Endothelial cell (in vitro differentiated cells): ENCODE results near the gene VPS41. TPM values are rescaled to one million over a fixed set of nuclear protein-coding genes. Genes with fewer than 3 reads are reported as not detected.

Experiments used
- DNase-seq: peaks from one replicate; pipeline ENCODE4 v3.0.0; 2021; ENCODE audit warnings: low spot score
- H3K27ac Mint-ChIP-seq: one replicate; pipeline ENCODE4 v1.8.0; 2021; ENCODE audit warnings: mixed read lengths, inconsistent platforms; ENCODE audit not compliant: unreplicated experiment
- H3K27me3 Mint-ChIP-seq: one replicate; pipeline ENCODE4 v1.8.0; 2021; ENCODE audit warnings: mild to moderate bottlenecking, moderate library complexity, mixed read lengths, inconsistent platforms; ENCODE audit not compliant: unreplicated experiment
- H3K36me3 Mint-ChIP-seq: one replicate; pipeline ENCODE4 v1.8.0; 2021; ENCODE audit warnings: mild to moderate bottlenecking, low read depth, mixed read lengths, inconsistent platforms; ENCODE audit not compliant: unreplicated experiment
- H3K4me1 Mint-ChIP-seq: one replicate; pipeline ENCODE4 v1.8.0; 2021; ENCODE audit warnings: mild to moderate bottlenecking, mixed read lengths, inconsistent platforms; ENCODE audit not compliant: unreplicated experiment
- H3K4me3 Mint-ChIP-seq: one replicate; pipeline ENCODE4 v1.8.0; 2021; ENCODE audit warnings: mild to moderate bottlenecking, mixed read lengths, inconsistent platforms; ENCODE audit not compliant: unreplicated experiment
- H3K9me3 Mint-ChIP-seq: one replicate; pipeline ENCODE4 v1.8.0; 2021; ENCODE audit warnings: mixed read lengths, inconsistent platforms; ENCODE audit not compliant: unreplicated experiment
- total RNA-seq: library from RNA; stranded (reverse); fragmentation: NEBNext Ultra II Directional; extraction: Animal tissue kit (Norgen Biotek cat#: 25700); gene quantifications from one replicate; pipeline ENCODE4 v1.2.1, GENCODE V29; 2021; ENCODE audit not compliant: unreplicated experiment
- TF ChIP-seq, protein P1 (sequence below): fragments of 200-600 bp; sonication (generic); IDR thresholded peaks from one replicate; pipeline ENCODE4 v1.5.0; 2021; ENCODE audit warnings: antibody characterized with exemption; ENCODE audit not compliant: unreplicated experiment

VPS41 gene
- total RNA-seq, 1 donor from 2014 or later = 104 TPM

DNA sequence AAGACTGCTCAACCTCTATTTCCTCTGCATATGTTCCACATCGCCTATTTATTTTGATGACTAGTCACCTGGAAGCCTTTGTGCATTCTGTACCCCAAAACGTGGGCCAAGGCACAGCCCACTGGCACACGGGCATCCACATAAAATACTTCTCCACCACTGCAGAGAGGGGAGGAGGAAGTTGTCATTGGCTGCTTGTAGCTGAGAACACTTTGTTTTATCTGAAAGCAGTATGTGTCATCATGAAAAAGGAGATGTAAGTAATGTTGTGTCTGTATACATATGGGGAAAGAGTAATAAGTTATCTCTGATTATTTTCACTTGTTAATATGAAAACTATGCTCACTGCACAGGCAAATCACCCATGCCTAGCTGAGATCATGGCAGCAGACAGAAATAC lies 229.6 kb downstream of the VPS41 start:
- H3K9me3 Mint-ChIP-seq = no peaks in the 10 kb centered on the region
- no peaks in the 10 kb centered on the region for H3K4me1 Mint-ChIP-seq
- H3K36me3 Mint-ChIP-seq = no peaks in the 10 kb centered on the region
- no peak overlapping the region for H3K27ac Mint-ChIP-seq
- H3K4me3 Mint-ChIP-seq = no peak overlapping the region
- TF ChIP-seq, protein P1, sequence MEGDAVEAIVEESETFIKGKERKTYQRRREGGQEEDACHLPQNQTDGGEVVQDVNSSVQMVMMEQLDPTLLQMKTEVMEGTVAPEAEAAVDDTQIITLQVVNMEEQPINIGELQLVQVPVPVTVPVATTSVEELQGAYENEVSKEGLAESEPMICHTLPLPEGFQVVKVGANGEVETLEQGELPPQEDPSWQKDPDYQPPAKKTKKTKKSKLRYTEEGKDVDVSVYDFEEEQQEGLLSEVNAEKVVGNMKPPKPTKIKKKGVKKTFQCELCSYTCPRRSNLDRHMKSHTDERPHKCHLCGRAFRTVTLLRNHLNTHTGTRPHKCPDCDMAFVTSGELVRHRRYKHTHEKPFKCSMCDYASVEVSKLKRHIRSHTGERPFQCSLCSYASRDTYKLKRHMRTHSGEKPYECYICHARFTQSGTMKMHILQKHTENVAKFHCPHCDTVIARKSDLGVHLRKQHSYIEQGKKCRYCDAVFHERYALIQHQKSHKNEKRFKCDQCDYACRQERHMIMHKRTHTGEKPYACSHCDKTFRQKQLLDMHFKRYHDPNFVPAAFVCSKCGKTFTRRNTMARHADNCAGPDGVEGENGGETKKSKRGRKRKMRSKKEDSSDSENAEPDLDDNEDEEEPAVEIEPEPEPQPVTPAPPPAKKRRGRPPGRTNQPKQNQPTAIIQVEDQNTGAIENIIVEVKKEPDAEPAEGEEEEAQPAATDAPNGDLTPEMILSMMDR = no peak
- peaks cover 5% of the 10 kb centered on the region for H3K27me3 Mint-ChIP-seq
- DNase-seq = no peak

DNA sequence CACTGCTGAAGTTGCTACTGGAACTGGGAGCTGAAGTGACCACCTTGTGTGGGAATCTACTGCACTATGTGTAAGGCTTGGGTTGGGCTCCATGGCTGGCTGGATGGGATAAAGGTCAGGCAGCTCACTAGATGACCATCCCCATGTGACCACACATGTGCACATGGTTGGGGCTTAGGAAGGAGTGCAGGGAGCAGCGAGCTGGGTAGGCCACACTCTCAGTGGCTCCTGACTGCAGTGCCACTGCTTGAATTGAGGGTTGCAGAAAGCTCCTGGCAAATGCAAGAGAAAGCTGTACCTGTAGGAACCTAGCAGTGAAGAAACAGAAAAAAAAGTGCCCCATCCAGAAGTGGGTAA lies 230.3 kb downstream of the VPS41 start:
- H3K4me3 Mint-ChIP-seq = no peak overlapping the region

DNA sequence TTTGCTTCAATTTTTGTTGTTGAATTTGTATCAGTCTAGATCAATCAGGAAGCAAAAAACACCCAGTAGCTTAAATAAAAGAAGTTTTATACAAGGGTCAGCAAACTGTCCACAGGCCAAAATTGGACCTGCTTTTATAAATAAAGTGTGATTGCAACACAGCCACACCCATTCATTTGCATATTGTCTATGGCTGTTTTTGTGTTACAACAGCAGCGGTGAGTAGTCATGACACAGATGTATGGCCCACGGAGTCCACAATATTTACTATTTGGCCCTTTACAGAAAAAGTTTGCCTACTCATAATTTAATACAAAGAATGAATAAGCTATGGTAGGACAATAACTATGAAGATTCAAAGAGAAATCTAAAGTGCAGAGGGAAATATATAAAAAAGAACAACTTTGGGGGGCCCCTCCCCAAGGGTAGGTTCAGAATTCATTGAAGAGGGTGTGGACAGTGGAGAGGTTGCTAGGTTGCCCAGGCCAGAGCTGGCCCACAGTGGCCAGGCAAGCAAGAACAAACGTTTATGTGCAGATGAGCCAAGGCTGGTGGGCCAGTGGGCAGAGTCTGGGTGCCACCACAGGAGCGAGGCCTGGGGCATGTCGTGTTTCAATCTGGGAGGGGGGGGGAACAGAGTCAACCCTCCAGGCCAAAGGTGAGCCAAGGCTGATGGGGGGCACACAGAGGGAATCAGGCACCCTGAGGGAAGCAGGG lies 230.9 kb downstream of the VPS41 start:
- Mint-ChIP-seq H3K4me3 (no peak overlapping the region), H3K9me3 (no peaks in the 10 kb centered on the region), H3K27me3 (peaks cover 5% of the 10 kb centered on the region), H3K36me3 (no peaks in the 10 kb centered on the region), H3K4me1 (no peaks in the 10 kb centered on the region), H3K27ac (no peak overlapping the region)
- TF ChIP-seq, protein P1 = no peak
- DNase-seq = no peak

More for the DNA sequence above, 230.3 kb downstream of the VPS41 start:
- TF ChIP-seq, protein P1 = no peak
- no peaks in the 10 kb centered on the region for H3K4me1 Mint-ChIP-seq
- H3K27ac Mint-ChIP-seq = no peak overlapping the region
- H3K9me3 Mint-ChIP-seq = no peaks in the 10 kb centered on the region
- peaks cover 5% of the 10 kb centered on the region for H3K27me3 Mint-ChIP-seq
- DNase-seq = no peak
- no peaks in the 10 kb centered on the region for H3K36me3 Mint-ChIP-seq

DNA sequence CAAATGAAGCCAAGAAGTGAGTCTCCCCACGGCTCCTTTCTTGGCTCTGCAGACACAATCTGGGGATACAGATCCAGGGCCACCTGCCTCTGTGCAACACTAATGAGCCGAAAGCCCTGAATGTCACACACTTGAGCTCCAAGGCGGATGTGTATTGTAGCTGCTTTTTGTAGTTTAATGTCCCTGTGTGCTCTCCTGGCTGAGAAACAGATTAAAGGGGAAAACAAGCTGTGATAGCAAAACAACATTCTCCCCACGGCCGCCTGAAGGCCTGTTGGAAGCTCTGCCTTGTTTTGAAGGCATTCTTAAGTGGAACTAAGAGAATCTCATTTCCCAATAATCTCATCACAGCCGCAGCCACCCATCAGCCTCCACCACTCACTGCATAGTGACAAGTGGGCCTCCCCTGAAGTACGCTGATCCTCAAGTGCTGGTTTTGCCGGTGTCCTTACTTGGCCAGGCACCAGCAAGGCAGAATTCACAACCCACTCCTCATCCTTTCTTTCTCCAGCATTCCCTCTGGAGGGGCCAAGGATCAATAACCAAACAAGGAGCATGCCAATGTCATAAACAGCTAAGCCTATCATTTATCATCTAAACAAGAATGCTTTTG lies 233.4 kb downstream of the VPS41 start:
- Mint-ChIP-seq H3K4me3 (no peak overlapping the region), H3K36me3 (peaks cover 5% of the 10 kb centered on the region), H3K27ac (no peak overlapping the region), H3K27me3 (peaks cover 9% of the 10 kb centered on the region), H3K4me1 (no peaks in the 10 kb centered on the region), H3K9me3 (no peaks in the 10 kb centered on the region)
- no peak for DNase-seq
- TF ChIP-seq, protein P1 = no peak

DNA sequence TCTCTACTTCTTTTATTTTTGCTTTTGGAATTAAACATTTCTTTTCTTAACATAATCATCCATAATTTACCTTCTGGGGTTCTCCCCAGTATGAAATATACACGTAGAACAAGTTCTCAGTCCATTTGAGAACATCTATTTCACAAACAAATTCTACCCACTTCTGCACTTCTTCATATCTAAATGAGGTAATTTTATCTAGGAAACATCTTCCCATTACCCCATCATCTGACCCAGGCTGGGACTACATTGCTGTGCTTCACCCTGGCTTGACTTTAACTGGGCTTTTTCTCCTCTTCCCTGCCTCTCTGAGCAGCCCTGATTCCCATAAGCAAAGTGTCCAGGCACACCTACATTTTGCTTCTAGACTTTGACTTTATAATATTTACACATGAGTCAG lies 234.5 kb downstream of the VPS41 start:
- Mint-ChIP-seq H3K4me3 (no peak overlapping the region), H3K27me3 (peaks cover 8% of the 10 kb centered on the region), H3K27ac (no peak overlapping the region), H3K36me3 (peaks cover 5% of the 10 kb centered on the region), H3K9me3 (no peaks in the 10 kb centered on the region), H3K4me1 (peaks cover 2% of the 10 kb centered on the region)
- no peak for DNase-seq
- TF ChIP-seq, protein P1 = no peak
